Upper lobe of right lung (tissue), 1 donor: ENCODE measurements around the gene CD1E. TPM values are rescaled to one million over a fixed set of nuclear protein-coding genes. Genes with fewer than 3 reads are reported as not detected.

Experiments used
- ATAC-seq: fragments of 200-7000 bp; cut with Tn5 transposase; one replicate; pipeline ENCODE4 v1.9.1; 2020; ENCODE audit warnings: mild to moderate bottlenecking, moderate library complexity
- DNase-seq: peaks from one replicate; pipeline ENCODE4 v3.0.0-alpha.2; 2020
- H3K27ac ChIP-seq: fragments of 200-600 bp; one replicate; pipeline ENCODE4 v1.8.0; 2022
- H3K27me3 ChIP-seq: fragments of 200-600 bp; one replicate; pipeline ENCODE4 v1.8.0; 2022; ENCODE audit warnings: mild to moderate bottlenecking
- H3K36me3 ChIP-seq: fragments of 200-600 bp; one replicate; pipeline ENCODE4 v1.8.0; 2022
- H3K4me1 ChIP-seq: fragments of 200-600 bp; one replicate; pipeline ENCODE4 v1.8.0; 2022
- H3K4me3 ChIP-seq: fragments of 200-600 bp; one replicate; pipeline ENCODE4 v1.8.0; 2022; ENCODE audit warnings: mild to moderate bottlenecking
- H3K9me3 ChIP-seq: fragments of 200-600 bp; one replicate; pipeline ENCODE4 v1.8.0; 2022
- CTCF ChIP-seq: fragments of 200-600 bp; IDR thresholded peaks from one replicate; pipeline ENCODE4 v1.8.0; 2022; ENCODE audit warnings: antibody characterized with exemption
- intact Hi-C: fragments of 100-400 bp; cut with DNase I; formaldehyde crosslinking; loops from one replicate; pipeline ENCODE4 v1.11.0; 2022
- total RNA-seq: library from RNA; stranded (reverse); fragmentation: NEBNext Ultra II Directional; extraction: Animal tissue kit (Norgen Biotek cat#: 25700); gene quantifications from one replicate; pipeline ENCODE4 v1.2.1, GENCODE V29; 2021
- donor health status: DM: no; HTN: yes; CAD: no; lungs with severe emphysema.

Gene CD1E
- total RNA-seq, 1 donor from 2014 or later, result 3.8 TPM

GRCh38 chr1:158327481-158327880, 26.2 kb upstream of the CD1E start:
- Histone ChIP-seq H3K27ac (no peak overlapping the region), H3K9me3 (no peaks in the 10 kb centered on the region), H3K4me3 (no peak overlapping the region), H3K27me3 (no peaks in the 10 kb centered on the region), H3K4me1 (no peaks in the 10 kb centered on the region), H3K36me3 (no peaks in the 10 kb centered on the region)
- no peak for ATAC-seq
- TF ChIP-seq CTCF, result no peak
- intact Hi-C loops, result no loop called here
- DNase-seq, result no peak

DNA sequence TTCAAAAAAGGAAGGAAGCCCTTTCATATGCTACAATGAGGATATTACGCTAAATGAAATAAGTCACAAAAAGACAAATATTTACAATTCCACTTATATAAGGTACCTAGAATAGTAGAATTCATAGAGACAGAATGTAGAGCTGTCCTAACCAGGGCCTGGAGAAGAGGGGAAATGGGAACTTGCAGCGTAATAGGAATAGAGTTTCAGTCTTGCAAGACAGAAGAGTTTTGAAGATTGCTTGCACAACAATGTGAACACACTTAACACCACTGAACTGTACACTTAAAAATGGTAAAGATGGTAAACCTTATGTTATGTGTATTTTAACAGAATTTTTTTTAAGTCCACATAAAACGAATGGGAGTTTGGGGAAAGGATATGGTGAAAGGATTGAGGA, 25.3 kb upstream of the CD1E start:
- Histone ChIP-seq H3K4me3 (no peak overlapping the region), H3K36me3 (no peaks in the 10 kb centered on the region), H3K27me3 (no peaks in the 10 kb centered on the region), H3K9me3 (no peaks in the 10 kb centered on the region), H3K27ac (no peak overlapping the region), H3K4me1 (no peaks in the 10 kb centered on the region)
- ATAC-seq, result peak; percentile 53
- DNase-seq, result no peak
- intact Hi-C loops, result no loop called here
- TF ChIP-seq CTCF, result no peak

- no peaks in the 10 kb centered on the region for H3K9me3 ChIP-seq
- H3K27me3 ChIP-seq, result no peaks in the 10 kb centered on the region
- intact Hi-C loops, result no loop called here
- DNase-seq (no peak), ATAC-seq (no peak)
- H3K36me3 ChIP-seq, result no peaks in the 10 kb centered on the region
- no peaks in the 10 kb centered on the region for H3K4me1 ChIP-seq
- TF ChIP-seq CTCF, result no peak
- H3K27ac ChIP-seq, result no peak overlapping the region
- H3K4me3 ChIP-seq, result no peak overlapping the region
Measured at GRCh38 chr1:158329300-158329699, 24.4 kb upstream of the CD1E start.

DNA sequence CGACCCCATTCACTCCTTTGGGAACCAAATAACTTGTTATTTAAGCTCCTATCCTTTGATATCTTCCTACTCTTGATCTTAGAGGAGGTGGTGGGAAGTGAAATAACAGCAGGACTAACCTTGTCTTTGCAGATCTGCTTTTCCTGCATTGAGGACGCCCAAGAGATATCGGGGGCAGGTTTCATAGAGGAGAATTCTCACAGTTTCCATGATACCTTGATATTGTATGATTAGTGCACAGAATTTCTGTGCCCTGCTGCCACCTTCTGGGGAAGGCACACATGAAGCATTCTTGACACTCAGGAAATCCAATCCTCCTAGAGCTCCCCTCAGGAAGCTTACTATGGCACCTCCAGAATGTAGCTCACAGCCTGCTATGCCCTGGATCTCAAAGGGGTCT, 24.0 kb upstream of the CD1E start:
- no peak for DNase-seq
- H3K4me3 ChIP-seq, result no peak overlapping the region
- H3K9me3 ChIP-seq, result no peaks in the 10 kb centered on the region
- H3K27me3 ChIP-seq, result no peaks in the 10 kb centered on the region
- ATAC-seq, result peak; percentile 62
- no peaks in the 10 kb centered on the region for H3K4me1 ChIP-seq
- intact Hi-C loops, result no loop called here
- TF ChIP-seq CTCF, result peak; percentile 33
- no peaks in the 10 kb centered on the region for H3K36me3 ChIP-seq
- H3K27ac ChIP-seq, result no peak overlapping the region

DNA sequence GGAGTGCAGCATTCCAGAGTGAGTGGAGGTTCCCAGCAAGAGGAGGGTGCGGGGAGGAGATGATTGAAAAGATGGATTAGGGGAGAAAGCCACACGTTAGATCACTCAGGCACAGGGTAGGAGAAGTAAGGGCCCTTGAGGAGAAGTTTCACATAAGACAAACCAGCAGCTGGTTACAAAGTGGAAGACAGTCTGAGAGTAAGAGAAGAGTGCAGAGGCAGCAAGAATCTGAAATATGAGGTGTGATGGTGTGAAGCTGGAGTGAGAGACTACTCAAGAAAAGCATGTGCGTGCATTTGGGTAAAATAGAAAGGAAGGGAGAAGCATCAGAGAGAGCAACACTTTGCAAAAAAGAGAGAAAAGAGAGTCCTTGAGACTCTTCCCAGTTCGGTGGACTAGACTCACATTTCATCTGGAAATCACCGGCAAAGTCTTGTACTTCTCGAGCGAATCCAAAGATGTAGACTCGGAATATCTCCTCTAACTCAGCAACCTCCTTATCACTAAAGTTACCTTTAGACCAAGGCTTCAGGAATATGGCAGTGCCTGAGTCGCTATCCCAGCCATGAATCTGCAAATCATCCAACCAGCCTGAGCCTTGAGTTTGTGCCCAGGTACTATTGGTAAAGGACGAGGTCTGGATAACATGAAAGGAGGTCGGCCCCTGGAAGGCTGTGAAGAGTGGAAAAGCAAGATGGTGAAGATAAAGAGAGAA, 23.1 kb upstream of the CD1E start:
- DNase-seq (no peak), ATAC-seq (no peak)
- Histone ChIP-seq H3K4me1 (no peaks in the 10 kb centered on the region), H3K4me3 (no peak overlapping the region), H3K36me3 (no peaks in the 10 kb centered on the region), H3K9me3 (no peaks in the 10 kb centered on the region), H3K27me3 (no peaks in the 10 kb centered on the region), H3K27ac (no peak overlapping the region)
- no peak for TF ChIP-seq CTCF
- intact Hi-C loops, result no loop called here

DNA sequence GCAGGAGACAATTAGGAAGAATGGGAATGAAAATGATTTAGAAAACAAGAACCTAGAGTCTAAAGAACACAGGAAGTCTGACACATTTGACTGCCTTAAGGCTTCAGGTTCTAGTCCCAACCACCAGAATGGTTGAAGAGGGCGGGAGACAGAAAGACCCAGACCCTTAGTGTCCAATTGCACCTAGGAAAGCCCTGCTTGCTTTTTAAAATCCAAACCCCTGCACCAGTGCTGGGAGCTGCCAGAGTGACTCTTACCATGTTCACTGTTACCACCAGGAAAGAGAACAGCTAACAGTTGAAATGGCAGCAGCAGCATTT, 22.6 kb upstream of the CD1E start:
- no peak for TF ChIP-seq CTCF
- Histone ChIP-seq H3K27ac (no peak overlapping the region), H3K27me3 (no peaks in the 10 kb centered on the region), H3K36me3 (no peaks in the 10 kb centered on the region), H3K9me3 (no peaks in the 10 kb centered on the region), H3K4me1 (no peaks in the 10 kb centered on the region), H3K4me3 (no peak overlapping the region)
- DNase-seq (no peak), ATAC-seq (no peak)
- intact Hi-C loops, result no loop called here
